Measurements from ENCODE around the gene OLIG1.

The OLIG1 gene

GRCh38 chr21:33027401-33028286 is 42.3 kb upstream of the OLIG1 start:
- TF ChIP-seq GATA3 (IDR thresholded peaks at IDR 0.05; ENCODE audit: low read depth, low read length): no peak
- no peak for TF ChIP-seq GATA2 (IDR thresholded peaks at IDR 0.05; ENCODE audit: low read depth, low read length)

- TF ChIP-seq GATA3 (IDR thresholded peaks at IDR 0.05; ENCODE audit: low read depth, low read length): no peak
Measured at GRCh38 chr21:33028287-33028670, 41.7 kb upstream of the OLIG1 start.

- TF ChIP-seq GATA3 (IDR thresholded peaks at IDR 0.05; ENCODE audit: low read depth, low read length) (no peak), GATA2 (IDR thresholded peaks at IDR 0.05; ENCODE audit: low read depth, low read length) (no peak)
Measured at GRCh38 chr21:33028773-33029384, 41.1 kb upstream of the OLIG1 start.

- no peak for TF ChIP-seq GATA3 (IDR thresholded peaks at IDR 0.05; ENCODE audit: low read depth, low read length)
- TF ChIP-seq GATA2 (IDR thresholded peaks at IDR 0.05; ENCODE audit: low read depth, low read length): no peak
Measured at GRCh38 chr21:33029385-33029921, 40.5 kb upstream of the OLIG1 start.

GRCh38 chr21:33029975-33030461 is 39.9 kb upstream of the OLIG1 start:
- no peak for TF ChIP-seq GATA3 (IDR thresholded peaks at IDR 0.05; ENCODE audit: low read depth, low read length)
- no peak for TF ChIP-seq GATA2 (IDR thresholded peaks at IDR 0.05; ENCODE audit: low read depth, low read length)

GRCh38 chr21:33030633-33031032 is 39.3 kb upstream of the OLIG1 start:
- TF ChIP-seq GATA3 (IDR thresholded peaks at IDR 0.05; ENCODE audit: low read depth, low read length) (no peak), GATA2 (IDR thresholded peaks at IDR 0.05; ENCODE audit: low read depth, low read length) (no peak)

GRCh38 chr21:33031152-33031911 is 38.6 kb upstream of the OLIG1 start:
- TF ChIP-seq GATA2 (IDR thresholded peaks at IDR 0.05; ENCODE audit: low read depth, low read length) (no peak), GATA3 (IDR thresholded peaks at IDR 0.05; ENCODE audit: low read depth, low read length) (no peak)

- TF ChIP-seq GATA2 (IDR thresholded peaks at IDR 0.05; ENCODE audit: low read depth, low read length) (no peak), GATA3 (IDR thresholded peaks at IDR 0.05; ENCODE audit: low read depth, low read length) (no peak)
Measured at GRCh38 chr21:33032434-33033047, 37.4 kb upstream of the OLIG1 start.

- TF ChIP-seq GATA2 (IDR thresholded peaks at IDR 0.05; ENCODE audit: low read depth, low read length) (no peak), GATA3 (IDR thresholded peaks at IDR 0.05; ENCODE audit: low read depth, low read length) (no peak)
Measured at GRCh38 chr21:33033094-33033951, 36.6 kb upstream of the OLIG1 start.

- TF ChIP-seq GATA3 (IDR thresholded peaks at IDR 0.05; ENCODE audit: low read depth, low read length) (no peak), GATA2 (IDR thresholded peaks at IDR 0.05; ENCODE audit: low read depth, low read length) (no peak)
Measured at GRCh38 chr21:33033961-33034413, 36.0 kb upstream of the OLIG1 start.

- TF ChIP-seq GATA2 (IDR thresholded peaks at IDR 0.05; ENCODE audit: low read depth, low read length) (no peak), GATA3 (IDR thresholded peaks at IDR 0.05; ENCODE audit: low read depth, low read length) (no peak)
Measured at GRCh38 chr21:33035147-33035546, 34.8 kb upstream of the OLIG1 start.

GRCh38 chr21:33036430-33037162 is 33.3 kb upstream of the OLIG1 start:
- TF ChIP-seq GATA2 (IDR thresholded peaks at IDR 0.05; ENCODE audit: low read depth, low read length) (no peak), GATA3 (IDR thresholded peaks at IDR 0.05; ENCODE audit: low read depth, low read length) (no peak)

Measured in SH-SY5Y (cell line).